Memory B cell (primary cell): ENCODE data around the gene MRPL37.
"Not testable (repeated sequence)": the region's sequence is repeated elsewhere in the genome, so short reads cannot be mapped to it uniquely, and the experiment has no call there.

Experiments used
- ATAC-seq: fragments of 150-1000 bp; cut with Tn5 transposase; 2 replicates; pipeline ENCODE4 v1.10.0; 2021; ENCODE audit warnings: low read depth, mild to moderate bottlenecking, moderate library complexity
- DNase-seq, 2 donors: peaks; one replicate each; pipeline ENCODE4 v3.0.0; 2022; ENCODE audit warnings: low spot score in 2 of 2
- H3K27ac Mint-ChIP-seq: one replicate; pipeline ENCODE4 v1.8.0; 2022; ENCODE audit warnings: mild to moderate bottlenecking, moderate library complexity, mixed read lengths
- H3K27me3 Mint-ChIP-seq: one replicate; pipeline ENCODE4 v1.8.0; 2022; ENCODE audit warnings: mixed read lengths
- H3K36me3 Mint-ChIP-seq: one replicate; pipeline ENCODE4 v1.8.0; 2022; ENCODE audit warnings: mild to moderate bottlenecking, mixed read lengths
- H3K4me1 Mint-ChIP-seq: one replicate; pipeline ENCODE4 v1.8.0; 2022; ENCODE audit warnings: mixed read lengths
- H3K4me3 Mint-ChIP-seq: one replicate; pipeline ENCODE4 v1.8.0; 2022; ENCODE audit warnings: mild to moderate bottlenecking, moderate library complexity, mixed read lengths
- H3K9me3 Mint-ChIP-seq: one replicate; pipeline ENCODE4 v1.8.0; 2022; ENCODE audit warnings: mixed read lengths

Gene MRPL37

DNA sequence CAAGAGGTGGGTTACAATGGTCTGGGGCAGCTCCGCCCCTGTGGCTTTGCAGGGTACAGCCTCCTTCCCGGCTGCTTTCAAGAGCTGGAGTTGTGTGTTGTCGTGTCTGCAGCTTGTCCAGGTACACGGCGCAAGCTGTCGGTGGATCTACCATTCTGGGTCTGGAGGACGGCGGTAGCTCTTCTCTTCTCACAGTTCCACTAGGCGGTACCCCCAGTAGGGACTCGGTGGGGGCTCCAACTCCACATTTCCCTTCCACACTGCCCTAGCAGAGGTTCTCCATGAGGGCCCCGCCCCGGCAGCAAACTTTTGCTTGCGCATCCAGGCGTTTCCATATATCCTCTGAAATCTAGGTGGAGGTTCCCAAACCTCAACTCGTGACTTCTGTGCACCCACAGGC, 34.8 kb upstream of the MRPL37 start:
- H3K4me1 Mint-ChIP-seq: no peaks in the 10 kb centered on the region
- DNase-seq (no peak), ATAC-seq (no peak)
- H3K27me3 Mint-ChIP-seq: peaks cover 3% of the 10 kb centered on the region
- no peaks in the 10 kb centered on the region for H3K36me3 Mint-ChIP-seq
- H3K27ac Mint-ChIP-seq: no peak overlapping the region
- H3K4me3 Mint-ChIP-seq: no peak overlapping the region
- no peaks in the 10 kb centered on the region for H3K9me3 Mint-ChIP-seq

DNA sequence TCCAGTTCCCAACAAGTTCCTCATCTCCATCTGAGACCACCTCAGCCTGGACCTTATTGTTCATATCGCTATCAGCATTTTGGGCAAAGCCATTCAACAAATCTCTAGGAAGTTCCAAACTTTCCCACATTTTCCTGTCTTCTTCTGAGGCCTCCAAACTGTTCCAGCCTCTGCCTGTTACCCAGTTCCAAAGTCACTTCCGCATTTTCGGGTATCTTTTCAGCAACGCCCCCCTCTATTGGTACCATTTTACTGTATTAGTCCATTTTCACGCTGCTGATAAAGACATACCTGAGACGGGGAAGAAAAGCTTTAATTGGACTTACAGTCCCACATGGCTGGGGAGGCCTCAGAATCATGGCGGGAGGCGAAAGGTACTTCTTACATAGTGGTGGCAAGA, 33.6 kb upstream of the MRPL37 start:
- not testable (repeated sequence) for H3K4me1 Mint-ChIP-seq, DNase-seq, H3K9me3 Mint-ChIP-seq, H3K36me3 Mint-ChIP-seq, H3K27ac Mint-ChIP-seq, H3K27me3 Mint-ChIP-seq, H3K4me3 Mint-ChIP-seq, ATAC-seq

DNA sequence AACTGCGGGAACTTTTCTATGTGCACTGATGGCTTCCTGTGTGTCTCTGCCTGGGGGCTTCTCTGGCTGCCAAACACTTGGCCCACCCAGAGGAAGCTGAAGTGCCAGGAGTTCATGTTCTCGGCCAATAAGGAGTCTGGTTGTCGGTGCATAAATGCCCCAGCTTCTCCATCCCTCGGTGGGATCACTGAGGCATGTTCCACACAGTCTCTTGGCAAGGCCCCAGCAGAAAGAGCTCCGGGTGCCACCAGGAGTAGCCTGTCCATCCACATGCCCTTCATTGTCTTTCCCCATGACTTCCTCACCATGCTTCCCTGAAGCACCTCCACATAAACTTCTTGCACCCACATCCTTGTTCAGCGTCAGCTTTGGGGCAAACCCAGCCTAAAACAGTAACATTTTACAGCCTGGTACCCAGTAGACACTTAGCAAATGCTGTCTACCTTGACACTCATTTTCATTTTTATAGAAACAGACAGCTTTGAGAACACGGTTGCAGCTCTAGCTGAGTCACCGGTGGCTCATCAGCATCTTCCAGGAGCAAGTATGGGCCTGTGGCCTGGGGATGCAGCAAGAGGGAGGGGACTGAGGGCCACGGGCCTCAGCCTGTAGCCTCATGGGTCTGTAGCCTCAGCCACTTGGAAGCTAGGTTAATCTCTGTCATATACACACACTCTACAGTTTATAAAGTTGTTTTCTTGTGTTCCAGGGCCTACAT, 32.4 kb upstream of the MRPL37 start:
- H3K9me3 Mint-ChIP-seq: no peaks in the 10 kb centered on the region
- no peaks in the 10 kb centered on the region for H3K4me1 Mint-ChIP-seq
- ATAC-seq (no peak), DNase-seq (no peak)
- no peak overlapping the region for H3K4me3 Mint-ChIP-seq
- peaks cover 7% of the 10 kb centered on the region for H3K36me3 Mint-ChIP-seq
- no peaks in the 10 kb centered on the region for H3K27me3 Mint-ChIP-seq
- H3K27ac Mint-ChIP-seq: no peak overlapping the region

DNA sequence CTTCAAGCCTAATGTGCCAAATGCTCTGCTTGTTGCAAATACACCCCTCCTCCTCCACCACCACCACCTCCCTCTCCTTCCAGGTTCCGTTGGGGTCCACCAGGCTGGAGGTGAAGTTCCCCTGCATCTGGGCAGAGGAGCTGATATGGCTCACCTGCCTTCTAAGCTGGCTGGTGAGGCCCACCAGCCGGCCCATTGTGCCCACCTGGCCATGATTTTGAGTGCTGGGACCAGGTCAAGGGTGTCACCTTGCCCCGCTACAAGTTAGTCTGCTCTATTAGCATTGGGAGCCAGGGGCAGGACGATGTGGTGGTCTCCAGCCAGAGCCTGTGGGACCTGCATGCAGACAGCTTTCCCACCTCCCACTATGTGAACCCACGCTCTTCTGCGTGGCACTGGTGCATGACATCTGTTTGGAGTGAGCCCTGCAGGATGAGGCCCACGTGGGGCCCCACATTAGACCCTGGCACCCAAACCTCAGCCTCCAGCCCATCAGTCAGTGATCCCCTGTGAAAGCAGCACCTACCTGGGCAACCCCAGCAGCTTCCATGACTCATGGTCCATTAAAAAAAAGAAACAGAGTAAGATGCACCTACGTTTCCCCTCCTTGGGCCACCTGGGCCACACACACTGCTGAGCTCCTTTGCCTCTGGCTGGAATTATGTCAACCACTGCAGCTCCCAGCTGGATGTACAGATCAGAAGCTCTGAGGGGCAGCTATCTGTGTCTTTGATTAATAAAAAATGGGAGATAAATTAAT, 31.6 kb upstream of the MRPL37 start:
- no peaks in the 10 kb centered on the region for H3K4me1 Mint-ChIP-seq
- H3K27me3 Mint-ChIP-seq: no peaks in the 10 kb centered on the region
- no peak overlapping the region for H3K4me3 Mint-ChIP-seq
- peaks cover 7% of the 10 kb centered on the region for H3K36me3 Mint-ChIP-seq
- no peaks in the 10 kb centered on the region for H3K9me3 Mint-ChIP-seq
- DNase-seq (no peak), ATAC-seq (no peak)
- no peak overlapping the region for H3K27ac Mint-ChIP-seq

DNA sequence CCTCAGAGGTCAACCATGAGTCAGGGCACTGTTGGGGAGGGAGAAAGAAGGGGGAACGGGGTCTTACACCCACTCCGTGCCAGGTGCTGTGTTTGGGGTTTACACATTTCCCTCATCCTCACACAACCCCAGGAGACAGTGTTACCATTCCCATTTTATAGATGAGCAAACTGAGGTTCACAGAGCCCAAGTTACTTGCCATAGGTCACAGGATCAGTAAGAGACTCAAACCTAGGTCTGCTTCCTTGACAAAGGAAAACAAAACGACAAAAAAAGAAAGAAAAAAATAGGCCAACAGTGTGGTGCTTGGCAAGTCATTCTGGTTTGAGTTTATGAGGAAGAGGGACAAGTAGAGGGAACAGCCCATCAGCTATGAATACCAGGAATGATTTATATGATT, 30.9 kb upstream of the MRPL37 start:
- DNase-seq (no peak), ATAC-seq (no peak)
- H3K9me3 Mint-ChIP-seq: no peaks in the 10 kb centered on the region
- H3K36me3 Mint-ChIP-seq: peaks cover 7% of the 10 kb centered on the region
- H3K4me1 Mint-ChIP-seq: no peaks in the 10 kb centered on the region
- no peaks in the 10 kb centered on the region for H3K27me3 Mint-ChIP-seq
- H3K27ac Mint-ChIP-seq: no peak overlapping the region
- no peak overlapping the region for H3K4me3 Mint-ChIP-seq

DNA sequence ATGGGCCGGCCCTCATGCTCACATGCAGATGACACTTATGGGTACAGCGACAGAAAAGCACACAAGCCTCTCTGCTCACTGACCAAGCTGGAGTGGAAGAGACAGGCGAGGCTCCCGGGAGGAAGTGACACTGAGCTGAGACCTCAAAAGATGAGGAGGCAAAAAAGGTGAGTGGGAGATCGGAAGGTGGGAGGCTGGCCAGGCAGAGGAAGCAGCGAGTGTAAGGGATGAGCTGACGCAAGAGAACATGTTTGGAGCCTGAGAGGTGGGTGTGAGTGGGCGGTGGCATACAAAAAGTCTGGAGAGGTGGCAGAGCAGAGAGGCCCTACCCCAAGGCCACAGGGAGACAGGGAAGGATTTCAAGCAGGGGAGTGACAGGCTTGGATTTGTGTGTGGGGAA, 29.0 kb upstream of the MRPL37 start:
- DNase-seq: no peak
- ATAC-seq: no peak
- Mint-ChIP-seq H3K27ac (no peak overlapping the region), H3K4me3 (no peak overlapping the region), H3K4me1 (no peaks in the 10 kb centered on the region), H3K36me3 (peaks cover 10% of the 10 kb centered on the region), H3K9me3 (no peaks in the 10 kb centered on the region), H3K27me3 (no peaks in the 10 kb centered on the region)

DNA sequence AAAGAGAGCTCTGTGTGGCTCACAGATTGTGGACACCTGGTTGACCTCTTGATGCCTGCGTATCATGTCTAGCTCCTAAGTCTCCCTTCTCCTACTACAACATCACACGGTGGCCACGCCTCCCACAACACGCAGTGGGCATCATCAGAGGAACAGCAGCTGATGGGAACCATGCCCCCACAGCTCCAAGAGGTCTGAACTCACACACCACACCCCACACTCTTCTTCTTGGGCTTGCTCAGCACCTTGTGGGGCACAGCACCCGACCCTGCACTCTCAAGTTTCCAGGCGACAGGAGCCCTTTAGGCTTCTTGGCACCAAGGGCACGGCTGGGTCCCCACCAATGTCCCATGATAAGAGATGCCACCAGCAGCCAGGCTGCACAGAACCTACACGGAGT, 28.4 kb upstream of the MRPL37 start:
- no peak for ATAC-seq

DNA sequence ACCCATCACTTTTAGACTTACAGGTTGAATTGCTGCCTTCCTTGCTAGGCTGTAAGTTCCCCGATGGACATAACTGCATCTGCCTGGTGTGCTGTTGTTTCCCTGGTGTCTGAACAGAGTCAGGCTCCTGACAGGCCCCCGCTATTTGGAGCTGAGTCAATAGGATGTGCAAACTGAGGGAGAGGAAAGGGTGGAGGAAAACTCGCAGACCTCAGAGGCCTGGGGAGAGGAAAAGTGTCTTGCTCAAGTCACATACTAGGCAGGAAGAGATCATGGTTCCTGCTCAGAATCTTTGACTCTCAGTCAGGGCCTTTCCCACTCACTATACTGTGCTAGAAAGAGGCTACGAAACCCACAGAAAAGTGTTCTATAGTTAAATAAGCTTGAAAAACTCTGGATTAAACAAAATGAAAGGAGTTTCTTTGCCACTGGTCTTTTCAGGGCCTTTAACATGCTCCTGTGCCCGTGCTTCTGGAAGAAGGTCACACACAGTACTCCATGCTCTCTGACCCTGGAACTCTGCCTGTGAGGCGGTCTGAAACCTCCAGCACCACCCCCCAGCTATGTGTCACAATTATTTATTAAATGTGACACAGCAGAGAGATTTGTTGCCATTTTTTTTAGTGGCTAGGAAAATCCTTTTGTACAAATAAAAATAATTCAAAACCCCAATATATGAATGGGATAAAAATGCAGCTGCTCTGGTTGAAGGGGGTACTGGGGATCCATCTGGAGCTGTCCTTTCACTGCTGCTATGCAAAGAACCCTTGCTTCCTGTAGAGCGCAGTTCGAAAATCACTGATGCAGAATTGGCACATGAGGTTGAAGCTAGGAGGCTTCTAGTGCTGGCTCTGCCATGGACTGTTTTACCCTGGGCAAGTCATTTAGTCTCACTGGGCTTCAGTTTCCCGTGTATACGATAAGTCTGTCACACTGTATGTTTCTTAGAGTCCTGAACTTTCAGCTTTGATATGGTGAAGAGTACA, 27.1 kb upstream of the MRPL37 start:
- no peaks in the 10 kb centered on the region for H3K4me1 Mint-ChIP-seq

More for the DNA sequence above, 28.4 kb upstream of the MRPL37 start:
- DNase-seq: no peak
- Mint-ChIP-seq H3K27me3 (no peaks in the 10 kb centered on the region), H3K4me3 (no peak overlapping the region), H3K4me1 (no peaks in the 10 kb centered on the region), H3K9me3 (no peaks in the 10 kb centered on the region), H3K36me3 (peaks cover 10% of the 10 kb centered on the region), H3K27ac (no peak overlapping the region)

DNA sequence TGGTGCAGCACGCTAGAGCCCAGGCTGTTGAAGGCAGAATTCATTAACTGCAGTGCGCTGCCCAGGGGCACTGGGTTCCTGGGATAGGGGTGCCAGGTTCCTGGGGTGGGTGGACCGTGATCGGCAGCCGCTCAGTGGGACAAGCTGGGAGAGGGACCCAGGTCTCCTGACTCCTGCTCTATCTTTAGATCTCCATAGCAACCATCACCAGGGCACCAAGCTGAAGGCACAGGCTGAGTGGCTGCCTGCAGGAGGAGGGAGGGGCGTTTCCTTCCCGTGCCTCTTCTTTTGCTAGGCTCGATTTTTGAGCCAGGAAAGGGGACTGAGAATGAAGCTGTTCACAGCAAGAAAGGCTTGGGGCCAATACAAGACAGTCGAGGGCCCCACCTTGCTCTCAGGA, 26.3 kb upstream of the MRPL37 start:
- no peaks in the 10 kb centered on the region for H3K4me1 Mint-ChIP-seq
- no peaks in the 10 kb centered on the region for H3K9me3 Mint-ChIP-seq
- ATAC-seq: no peak
- no peak for DNase-seq
- H3K4me3 Mint-ChIP-seq: no peak overlapping the region
- no peak overlapping the region for H3K27ac Mint-ChIP-seq
- peaks cover 14% of the 10 kb centered on the region for H3K36me3 Mint-ChIP-seq
- no peaks in the 10 kb centered on the region for H3K27me3 Mint-ChIP-seq

More for the DNA sequence above, 27.1 kb upstream of the MRPL37 start:
- Mint-ChIP-seq H3K27me3 (no peaks in the 10 kb centered on the region), H3K36me3 (peaks cover 10% of the 10 kb centered on the region), H3K4me3 (no peak overlapping the region), H3K9me3 (no peaks in the 10 kb centered on the region), H3K27ac (no peak overlapping the region)
- ATAC-seq: no peak
- DNase-seq: no peak

DNA sequence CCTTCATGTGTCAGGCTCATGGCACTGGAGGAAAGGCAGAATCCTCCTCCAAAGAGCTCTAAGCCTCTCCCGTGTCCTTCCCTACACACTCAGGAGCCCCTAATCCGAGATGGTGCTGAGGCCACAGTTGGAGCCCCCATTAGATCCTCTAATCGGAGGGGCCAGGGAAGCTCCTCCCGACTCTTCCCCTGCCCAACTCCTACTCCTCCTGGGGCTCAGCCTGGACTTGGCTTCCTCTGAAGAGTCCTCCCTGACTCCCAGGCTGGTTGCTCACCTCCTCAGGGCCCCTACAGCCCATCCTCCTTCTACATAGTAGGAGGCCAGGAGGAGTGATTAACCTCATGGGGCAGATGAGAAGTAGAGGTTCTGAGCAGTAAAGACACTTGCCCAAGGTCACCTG, 25.9 kb upstream of the MRPL37 start:
- Mint-ChIP-seq H3K9me3 (no peaks in the 10 kb centered on the region), H3K36me3 (peaks cover 17% of the 10 kb centered on the region), H3K4me3 (no peak overlapping the region), H3K27ac (no peak overlapping the region), H3K4me1 (no peaks in the 10 kb centered on the region), H3K27me3 (no peaks in the 10 kb centered on the region)
- no peak for ATAC-seq
- no peak for DNase-seq

DNA sequence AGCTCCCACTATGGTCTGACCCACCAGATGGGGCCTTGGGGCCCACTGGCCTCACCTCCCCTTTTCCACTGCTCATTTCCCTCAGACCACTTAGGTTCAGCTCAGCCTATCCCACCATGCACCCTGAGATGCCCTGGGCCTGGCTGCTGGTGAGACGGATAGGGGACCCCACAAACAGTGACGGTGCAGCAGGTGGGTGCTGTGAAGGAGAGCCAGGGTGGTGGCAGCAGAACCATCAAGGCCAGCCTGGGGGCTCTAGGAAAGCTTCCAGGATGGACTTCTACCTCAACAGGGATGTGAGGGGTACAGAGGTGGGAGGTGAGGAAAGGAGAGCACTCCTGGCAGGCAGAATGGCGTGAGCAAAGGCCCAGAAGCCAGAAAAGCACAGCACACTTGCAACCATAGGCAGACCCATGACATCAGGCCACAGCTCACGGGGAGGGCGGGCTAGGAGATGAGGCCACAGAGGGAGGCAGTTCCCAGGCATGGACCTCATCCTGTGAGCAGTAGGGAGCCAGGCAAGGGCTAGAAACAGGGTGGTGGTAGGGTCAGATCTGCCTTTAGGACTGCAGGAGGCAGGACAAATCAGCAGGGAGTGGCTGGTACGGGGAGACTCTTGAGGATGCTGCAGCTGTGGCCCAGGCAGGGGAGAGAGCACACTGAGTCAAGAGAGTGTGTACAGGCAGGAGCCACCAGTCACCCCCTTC, 23.2 kb upstream of the MRPL37 start:
- no peaks in the 10 kb centered on the region for H3K9me3 Mint-ChIP-seq
- H3K27me3 Mint-ChIP-seq: no peaks in the 10 kb centered on the region
- peaks cover 17% of the 10 kb centered on the region for H3K36me3 Mint-ChIP-seq
- ATAC-seq: no peak
- H3K4me3 Mint-ChIP-seq: no peak overlapping the region
- H3K4me1 Mint-ChIP-seq: no peaks in the 10 kb centered on the region
- H3K27ac Mint-ChIP-seq: no peak overlapping the region
- no peak for DNase-seq

DNA sequence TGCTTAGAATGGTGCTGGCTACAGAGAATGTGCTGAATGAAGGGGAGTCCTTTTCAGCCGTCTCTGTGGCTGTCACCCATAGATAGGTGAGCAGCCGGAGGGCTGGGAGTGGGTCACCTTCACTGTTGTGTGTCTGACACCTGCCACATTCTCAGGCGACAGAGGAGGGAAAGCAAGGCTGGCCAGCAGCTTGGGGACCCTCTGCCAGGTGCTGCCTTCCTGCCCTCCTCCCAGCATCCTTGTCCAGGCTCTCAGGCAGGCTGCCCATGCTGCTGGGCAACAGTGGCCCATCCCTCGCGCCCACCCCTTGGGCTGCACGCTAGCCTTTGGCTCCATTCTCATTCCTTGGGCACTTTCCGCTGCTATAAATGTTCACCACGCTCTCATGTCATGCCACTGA, 22.2 kb upstream of the MRPL37 start:
- no peaks in the 10 kb centered on the region for H3K27me3 Mint-ChIP-seq
- ATAC-seq (no peak), DNase-seq (no peak)
- peaks cover 17% of the 10 kb centered on the region for H3K36me3 Mint-ChIP-seq
- no peak overlapping the region for H3K27ac Mint-ChIP-seq
- no peaks in the 10 kb centered on the region for H3K4me1 Mint-ChIP-seq
- no peak overlapping the region for H3K4me3 Mint-ChIP-seq
- H3K9me3 Mint-ChIP-seq: no peaks in the 10 kb centered on the region

DNA sequence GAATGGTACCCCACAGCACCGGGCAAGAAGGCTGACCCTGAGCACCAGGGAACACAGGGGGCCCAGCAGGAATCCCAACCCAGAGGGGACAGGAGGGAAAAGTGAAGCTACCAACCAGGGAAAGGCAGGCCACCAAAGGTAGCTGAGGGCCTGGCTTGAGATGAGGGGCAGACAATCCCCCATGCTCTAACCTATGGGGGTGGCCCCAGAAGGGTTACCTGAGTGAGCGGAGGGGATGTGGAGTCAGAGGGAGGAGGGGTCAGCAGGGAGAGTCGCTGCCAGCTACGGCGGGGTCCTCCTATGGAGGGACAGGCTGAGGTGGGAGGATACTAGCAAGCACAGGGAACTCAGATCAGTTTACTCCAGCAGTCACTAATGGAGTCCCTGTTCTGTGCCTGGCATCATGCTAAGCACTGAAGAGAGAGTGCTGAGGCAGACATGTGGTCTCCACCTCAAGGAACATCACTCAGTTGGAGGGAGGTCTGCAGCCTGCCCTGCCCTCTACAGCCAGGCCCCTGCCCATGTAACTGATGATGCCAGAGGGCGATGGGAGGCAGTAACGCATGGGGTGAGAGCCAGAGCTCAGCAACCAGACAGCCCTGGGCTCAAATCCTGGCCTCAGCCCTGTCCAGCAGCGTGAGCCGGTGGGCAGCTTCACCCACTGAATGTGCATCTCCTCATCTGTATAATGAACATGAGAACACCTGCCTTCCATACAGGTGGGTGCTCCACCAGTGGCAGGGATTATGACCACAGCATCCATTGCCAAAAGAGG, 21.5 kb upstream of the MRPL37 start:
- H3K27ac Mint-ChIP-seq: no peak overlapping the region
- no peak overlapping the region for H3K4me3 Mint-ChIP-seq
- H3K4me1 Mint-ChIP-seq: no peaks in the 10 kb centered on the region
- no peak for ATAC-seq
- H3K9me3 Mint-ChIP-seq: no peaks in the 10 kb centered on the region
- H3K27me3 Mint-ChIP-seq: no peaks in the 10 kb centered on the region
- H3K36me3 Mint-ChIP-seq: peaks cover 20% of the 10 kb centered on the region
- DNase-seq: no peak
